ENCODE measurements around the gene ENPP1. TPM values are rescaled to one million over a fixed set of nuclear protein-coding genes. Genes with fewer than 3 reads are reported as not detected.

Gene ENPP1
- total and polyA plus RNA-seq, 2 experiments from 2014 or later = 0.84 to 3.1 TPM

DNA sequence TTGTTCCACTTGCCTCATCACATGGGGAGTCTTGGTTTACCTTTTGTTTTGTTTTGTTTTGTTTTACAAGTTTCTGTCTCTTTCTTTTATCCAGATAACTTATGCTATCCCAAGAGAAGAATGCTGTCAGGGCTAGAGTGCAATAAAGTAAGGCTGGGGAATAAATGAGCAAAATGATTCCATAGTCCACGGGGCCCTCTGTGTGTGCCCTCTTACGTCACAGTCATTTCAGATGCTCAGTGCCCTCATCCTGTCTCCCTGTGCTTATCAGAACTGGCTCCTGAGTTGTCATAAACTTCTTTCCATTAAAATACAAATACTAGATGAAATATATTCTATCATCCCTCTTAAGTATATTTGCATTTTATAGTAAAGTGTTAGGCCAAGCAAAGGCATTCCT, 30.8 kb upstream of the ENPP1 start:
- TF ChIP-seq, protein P1, sequence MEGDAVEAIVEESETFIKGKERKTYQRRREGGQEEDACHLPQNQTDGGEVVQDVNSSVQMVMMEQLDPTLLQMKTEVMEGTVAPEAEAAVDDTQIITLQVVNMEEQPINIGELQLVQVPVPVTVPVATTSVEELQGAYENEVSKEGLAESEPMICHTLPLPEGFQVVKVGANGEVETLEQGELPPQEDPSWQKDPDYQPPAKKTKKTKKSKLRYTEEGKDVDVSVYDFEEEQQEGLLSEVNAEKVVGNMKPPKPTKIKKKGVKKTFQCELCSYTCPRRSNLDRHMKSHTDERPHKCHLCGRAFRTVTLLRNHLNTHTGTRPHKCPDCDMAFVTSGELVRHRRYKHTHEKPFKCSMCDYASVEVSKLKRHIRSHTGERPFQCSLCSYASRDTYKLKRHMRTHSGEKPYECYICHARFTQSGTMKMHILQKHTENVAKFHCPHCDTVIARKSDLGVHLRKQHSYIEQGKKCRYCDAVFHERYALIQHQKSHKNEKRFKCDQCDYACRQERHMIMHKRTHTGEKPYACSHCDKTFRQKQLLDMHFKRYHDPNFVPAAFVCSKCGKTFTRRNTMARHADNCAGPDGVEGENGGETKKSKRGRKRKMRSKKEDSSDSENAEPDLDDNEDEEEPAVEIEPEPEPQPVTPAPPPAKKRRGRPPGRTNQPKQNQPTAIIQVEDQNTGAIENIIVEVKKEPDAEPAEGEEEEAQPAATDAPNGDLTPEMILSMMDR (IDR thresholded peaks at IDR 0.05; ENCODE audit: low read depth, low read length) = no peak
- no peaks in the 10 kb centered on the region for H3K4me1 ChIP-seq (ENCODE audit: low read depth)

DNA sequence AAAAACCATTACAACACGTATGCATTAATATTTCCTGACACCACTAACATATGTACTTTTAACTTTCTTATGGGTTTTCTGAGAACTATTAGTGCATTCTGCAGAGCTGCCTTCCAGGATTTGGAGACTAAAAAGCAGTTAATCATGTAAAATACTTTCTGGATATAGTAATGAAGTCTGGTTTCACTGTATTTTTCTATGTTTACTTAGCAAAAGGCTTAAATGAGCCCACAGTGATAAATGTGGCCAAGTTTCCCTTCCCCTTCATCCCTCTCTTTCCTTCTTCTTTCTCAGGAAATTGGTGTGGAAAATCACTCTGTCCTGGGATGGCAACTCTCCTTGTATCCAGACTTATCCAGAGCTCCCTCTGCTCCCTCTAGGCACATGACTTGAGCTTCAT, 29.7 kb upstream of the ENPP1 start:
- no peaks in the 10 kb centered on the region for H3K36me3 ChIP-seq
- no peaks in the 10 kb centered on the region for H3K4me1 ChIP-seq (ENCODE audit: low read depth)
- DNase-seq (ENCODE audit: low read depth in 1 of 2, low spot score in 1 of 2) = no peak
- no peaks in the 10 kb centered on the region for H3K9me3 ChIP-seq (ENCODE audit: low read depth)
- no peak overlapping the region for H3K4me3 ChIP-seq
- H3K27me3 ChIP-seq = no peaks in the 10 kb centered on the region
- no peak overlapping the region for H3K27ac ChIP-seq
- TF ChIP-seq, protein P1 (IDR thresholded peaks at IDR 0.05; ENCODE audit: low read depth, low read length) = no peak

More for the DNA sequence above, 30.8 kb upstream of the ENPP1 start:
- no peak for DNase-seq (ENCODE audit: low read depth in 1 of 2, low spot score in 1 of 2)
- Histone ChIP-seq H3K27ac (no peak overlapping the region), H3K4me3 (no peak overlapping the region), H3K36me3 (no peaks in the 10 kb centered on the region), H3K27me3 (no peaks in the 10 kb centered on the region), H3K9me3 (ENCODE audit: low read depth) (no peaks in the 10 kb centered on the region)

DNA sequence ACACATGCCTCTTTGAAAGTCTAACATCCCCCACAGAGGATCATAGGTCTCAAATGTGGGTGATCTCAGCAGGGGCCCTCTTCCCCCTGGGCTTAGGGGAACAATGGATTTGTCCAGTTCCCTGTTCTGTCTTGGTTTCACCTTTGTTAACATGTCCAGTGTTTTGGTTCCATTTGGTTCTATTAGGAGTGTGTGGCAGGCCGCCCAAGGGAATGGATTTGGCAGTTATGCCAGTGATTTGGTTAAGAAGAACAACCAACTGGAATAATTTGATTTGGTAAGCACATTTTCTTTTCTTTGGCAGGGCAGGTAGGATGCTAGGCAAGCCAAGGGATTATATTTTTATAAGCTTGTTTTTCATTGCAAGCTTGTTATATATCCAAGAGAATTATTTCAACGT, 28.5 kb upstream of the ENPP1 start:
- Histone ChIP-seq H3K27me3 (no peaks in the 10 kb centered on the region), H3K4me3 (no peak overlapping the region), H3K27ac (no peak overlapping the region), H3K9me3 (ENCODE audit: low read depth) (no peaks in the 10 kb centered on the region), H3K36me3 (no peaks in the 10 kb centered on the region), H3K4me1 (ENCODE audit: low read depth) (no peaks in the 10 kb centered on the region)
- TF ChIP-seq, protein P1 (IDR thresholded peaks at IDR 0.05; ENCODE audit: low read depth, low read length) = no peak
- DNase-seq (ENCODE audit: low read depth in 1 of 2, low spot score in 1 of 2) = no peak

DNA sequence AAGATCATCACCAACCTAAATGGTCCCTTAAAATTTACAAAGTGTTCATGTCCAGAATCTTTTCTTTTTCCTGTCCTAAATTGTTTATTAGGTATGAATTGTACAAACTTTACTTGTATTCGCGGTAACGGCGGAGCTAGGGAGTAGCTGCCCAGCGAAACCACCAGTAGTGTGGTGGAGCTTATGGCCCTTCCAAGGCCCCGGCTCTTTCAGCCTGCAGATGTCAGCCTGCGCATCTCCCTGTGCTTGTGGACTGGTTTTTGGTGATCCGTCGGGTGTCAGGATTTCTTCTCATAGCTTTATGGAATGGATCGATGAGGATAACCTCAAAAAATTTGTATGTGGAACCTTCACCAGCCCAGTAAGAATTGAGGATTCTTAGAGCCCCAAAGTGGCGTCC, 27.2 kb upstream of the ENPP1 start:
- H3K36me3 ChIP-seq = no peaks in the 10 kb centered on the region
- H3K27me3 ChIP-seq = no peaks in the 10 kb centered on the region
- H3K9me3 ChIP-seq (ENCODE audit: low read depth) = no peaks in the 10 kb centered on the region
- H3K4me1 ChIP-seq (ENCODE audit: low read depth) = no peaks in the 10 kb centered on the region
- no peak overlapping the region for H3K4me3 ChIP-seq
- TF ChIP-seq, protein P1 (IDR thresholded peaks at IDR 0.05; ENCODE audit: low read depth, low read length) = no peak
- DNase-seq (ENCODE audit: low read depth in 1 of 2, low spot score in 1 of 2) = no peak
- no peak overlapping the region for H3K27ac ChIP-seq

DNA sequence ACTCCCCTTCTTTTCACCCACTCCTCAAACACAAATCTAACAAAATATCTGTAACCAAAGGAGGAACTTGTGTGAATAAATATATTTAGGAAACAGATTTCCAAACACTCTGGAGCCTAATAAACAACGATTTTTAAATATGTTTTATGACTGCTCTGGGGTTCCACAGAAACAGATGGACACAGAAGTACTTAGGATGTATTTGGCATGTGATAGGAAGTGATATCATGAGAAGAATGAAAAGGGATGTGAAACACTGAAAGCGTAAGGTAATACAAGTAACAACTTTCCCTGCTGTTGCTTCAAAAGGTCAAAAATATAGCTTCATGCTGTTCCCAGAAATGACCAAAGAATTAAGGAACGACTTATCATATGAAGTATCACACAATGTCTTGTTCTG, 26.1 kb upstream of the ENPP1 start:
- Histone ChIP-seq H3K4me3 (no peak overlapping the region), H3K9me3 (ENCODE audit: low read depth) (no peaks in the 10 kb centered on the region), H3K36me3 (no peaks in the 10 kb centered on the region), H3K4me1 (ENCODE audit: low read depth) (no peaks in the 10 kb centered on the region), H3K27ac (no peak overlapping the region), H3K27me3 (no peaks in the 10 kb centered on the region)
- DNase-seq (ENCODE audit: low read depth in 1 of 2, low spot score in 1 of 2) = no peak
- TF ChIP-seq, protein P1 (IDR thresholded peaks at IDR 0.05; ENCODE audit: low read depth, low read length) = no peak

DNA sequence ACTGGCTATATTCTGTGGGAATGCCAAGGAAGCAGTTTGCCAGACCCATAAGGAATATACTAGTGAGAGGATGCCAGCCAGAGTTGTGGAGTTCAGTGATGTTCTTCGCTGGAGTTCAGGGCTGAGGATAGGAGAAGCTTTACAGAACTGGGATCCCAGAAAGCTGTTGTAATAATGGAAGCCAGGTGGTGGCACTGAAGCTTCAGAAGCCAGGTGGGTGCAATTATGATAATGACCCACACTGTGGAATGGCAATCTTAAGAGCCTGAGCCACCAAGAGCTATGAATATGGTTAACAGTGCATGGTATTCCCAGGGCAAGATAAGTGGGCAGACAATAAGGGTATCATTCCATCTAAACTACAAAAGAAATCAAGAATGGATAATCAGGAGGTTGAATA, 25.1 kb upstream of the ENPP1 start:
- H3K4me1 ChIP-seq (ENCODE audit: low read depth) = no peaks in the 10 kb centered on the region
- no peak for DNase-seq (ENCODE audit: low read depth in 1 of 2, low spot score in 1 of 2)
- H3K4me3 ChIP-seq = no peak overlapping the region

More for the DNA sequence above, 25.1 kb upstream of the ENPP1 start:
- Histone ChIP-seq H3K36me3 (no peaks in the 10 kb centered on the region), H3K27ac (no peak overlapping the region), H3K9me3 (ENCODE audit: low read depth) (no peaks in the 10 kb centered on the region), H3K27me3 (no peaks in the 10 kb centered on the region)
- TF ChIP-seq, protein P1 (IDR thresholded peaks at IDR 0.05; ENCODE audit: low read depth, low read length) = no peak

Data from cardiac muscle cell (in vitro differentiated cells and primary cell).